ENCODE data around the gene GPR135. TPM values are rescaled to one million over a fixed set of nuclear protein-coding genes. Genes with fewer than 3 reads are reported as not detected.

The GPR135 gene
- total and polyA plus RNA-seq, 10 of the 15 experiments (the other 5 are each of a cell fraction or from before 2014, with no cell fraction given) = 0.11 to 1.1 (median 0.86) TPM

GRCh38 chr14:59424341-59425071, 40.7 kb downstream of the GPR135 start (continued):
- TF ChIP-seq USF1 (IDR thresholded peaks at IDR 0.05; ENCODE audit: borderline replicate concordance, extremely low read length, insufficient read depth, low read depth, low read length) = no peak
- no peak for TF ChIP-seq ZNF592 (IDR thresholded peaks at IDR 0.05)
- no peak for TF ChIP-seq RAD21 (IDR thresholded peaks at IDR 0.05; ENCODE audit: insufficient read depth, low read depth, low read length)
- no peak for TF ChIP-seq E2F4 (IDR thresholded peaks at IDR 0.05; ENCODE audit: low read depth, low read length)
- TF ChIP-seq PRDM15 (CRISPR knock-in tag; IDR thresholded peaks at IDR 0.05) = no peak

All from GM12878 (cell line).